GM12878 (cell line): Measurements from ENCODE around the gene ELK4. TPM values are rescaled to one million over a fixed set of nuclear protein-coding genes. Genes with fewer than 3 reads are reported as not detected.

Source experiments
- BACH1 ChIP-seq: fragments of 450-650 bp; IDR thresholded peaks from 2 replicates; pipeline ENCODE4 v1.6.1; 2017; ENCODE audit warnings: mild to moderate bottlenecking, borderline replicate concordance
- CHD2 ChIP-seq: IDR thresholded peaks from 2 replicates; pipeline ENCODE4 v1.6.1; 2011; ENCODE audit warnings: low read depth, low read length, improper control_type of control experiment, borderline replicate concordance
- CTCF ChIP-seq, 3 experiments: IDR thresholded peaks in 2 of 3; conservative IDR thresholded peaks in 1 of 3; 2 replicates each; pipeline ENCODE4 v1.5.1; 2011; ENCODE audit warnings: low read depth in 3 of 3, low read length in 3 of 3, mild to moderate bottlenecking in 3 of 3, control low read depth in 2 of 3, moderate library complexity in 2 of 3, inconsistent platforms in 1 of 3, mixed read lengths in 1 of 3; ENCODE audit not compliant: control insufficient read depth in 2 of 3, insufficient read depth in 1 of 3; ENCODE audit errors: extremely low read depth in 1 of 3
- DPF2 ChIP-seq: fragments of 450-650 bp; IDR thresholded peaks from 2 replicates; pipeline ENCODE4 v1.6.1; 2017; ENCODE audit warnings: mild to moderate bottlenecking
- ESRRA ChIP-seq: IDR thresholded peaks from 2 replicates; pipeline ENCODE4 v1.6.1; 2012; ENCODE audit warnings: mild to moderate bottlenecking, low read length, improper control_type of control experiment
- FOXM1 ChIP-seq: IDR thresholded peaks from 2 replicates; pipeline ENCODE4 v1.6.1; 2012; ENCODE audit warnings: low read depth, mild to moderate bottlenecking, inconsistent platforms, low read length, moderate library complexity
- GABPA ChIP-seq: IDR thresholded peaks from 2 replicates; pipeline ENCODE4 v1.6.1; 2014; ENCODE audit warnings: antibody characterized with exemption, low read depth, mild to moderate bottlenecking, inconsistent platforms
- LARP7 ChIP-seq: fragments of 450-650 bp; IDR thresholded peaks from 2 replicates; pipeline ENCODE4 v1.6.1; 2017; ENCODE audit warnings: mild to moderate bottlenecking
- MEF2B ChIP-seq: fragments of 450-650 bp; IDR thresholded peaks from 2 replicates; pipeline ENCODE4 v1.6.1; 2018; ENCODE audit warnings: mild to moderate bottlenecking, moderate library complexity; ENCODE audit not compliant: partially characterized antibody, poor library complexity, severe bottlenecking
- PKNOX1 ChIP-seq: fragments of 450-650 bp; IDR thresholded peaks from 2 replicates; pipeline ENCODE4 v1.6.1; 2016; ENCODE audit warnings: mild to moderate bottlenecking
- POU2F2 ChIP-seq: IDR thresholded peaks from 3 replicates; pipeline ENCODE4 v1.6.1; 2011; ENCODE audit warnings: low read depth, mild to moderate bottlenecking, low read length, borderline replicate concordance
- SMC3 ChIP-seq: IDR thresholded peaks from 2 replicates; pipeline ENCODE4 v1.6.1; 2011; ENCODE audit warnings: low read length, improper control_type of control experiment, borderline replicate concordance
- SP1 ChIP-seq: IDR thresholded peaks from one replicate; pipeline ENCODE4 v1.6.1; 2011; ENCODE audit warnings: low read depth, low read length
- SRF ChIP-seq, 2 experiments: IDR thresholded peaks; 2 replicates each; pipeline ENCODE4 v1.6.1; 2011; ENCODE audit warnings: low read depth in 2 of 2, low read length in 2 of 2, mild to moderate bottlenecking in 1 of 2, moderate library complexity in 1 of 2
- STAT3 ChIP-seq: IDR thresholded peaks from 2 replicates; pipeline ENCODE4 v1.6.1; 2011; ENCODE audit warnings: low read depth, low read length, improper control_type of control experiment
- SUPT20H ChIP-seq: IDR thresholded peaks from 2 replicates; pipeline ENCODE4 v1.6.1; 2011; ENCODE audit warnings: low read depth, mild to moderate bottlenecking, low read length, moderate library complexity, borderline replicate concordance; ENCODE audit not compliant: control insufficient read depth
- TARDBP ChIP-seq: IDR thresholded peaks from 2 replicates; pipeline ENCODE4 v1.6.1; 2016; ENCODE audit warnings: borderline replicate concordance
- ZNF207 ChIP-seq: fragments of 450-650 bp; IDR thresholded peaks from 2 replicates; pipeline ENCODE4 v1.6.1; 2014; ENCODE audit warnings: antibody characterized with exemption, mild to moderate bottlenecking, borderline replicate concordance
- ZNF274 ChIP-seq: IDR thresholded peaks from one replicate; pipeline ENCODE4 v1.8.0; 2011; ENCODE audit not compliant: insufficient read length, insufficient read depth
- ZNF687 ChIP-seq: fragments of 450-650 bp; IDR thresholded peaks from 2 replicates; pipeline ENCODE4 v1.6.1; 2017; ENCODE audit warnings: mild to moderate bottlenecking, moderate library complexity
- polyA plus RNA-seq, 11 experiments: library from polyadenylated mRNA; depleted of rRNA in 4 of 11; unstranded in 6 of 11; stranded (reverse) in 5 of 11; fragments of >200 nt; fragmentation: Nextera tagmentation in 4 of 11; fragmentation: Illumina TruSeq in 1 of 11; extraction: Ambion mirVana in 4 of 11; extraction: Trizol in 1 of 11; gene quantifications; 1 replicate in 1 of 11; 2 replicates in 10 of 11; pipeline versions ENCODE4 v1.2.1 to v1.2.3, GENCODE V29; 2011 to 2016; ENCODE audit warnings: inconsistent platforms in 2 of 11, missing spikeins in 2 of 11, low read depth in 1 of 11
- total RNA-seq, 4 experiments: library from RNA; depleted of rRNA in 3 of 4; stranded (reverse); fragments of >200 nt in 3 of 4; fragmentation: Illumina TruSeq in 1 of 4; extraction: Trizol in 1 of 4; gene quantifications; 2 replicates each; pipeline versions ENCODE4 v1.2.1 to v1.2.3, GENCODE V29; 2013 to 2021

The ELK4 gene
- total and polyA plus RNA-seq, 10 of the 15 experiments (the other 5 are each of a cell fraction or from before 2014, with no cell fraction given): 5.2 to 71.5 (median 18.5) TPM

- TF ChIP-seq ZNF687 (peak; percentile 75), POU2F2 (peak; percentile 88; the same call in 2 of the 3 replicates), PKNOX1 (peak; percentile 75; the same call in 1 of the 2 replicates), SP1 (peak; percentile 84), DPF2 (no peak; the same call in 1 of the 2 replicates), GABPA (peak; percentile 85), SUPT20H (no peak), CHD2 (0 out of 2 replicates have a peak, but pooled peaks have one; percentile 25), SRF (IDR thresholded peaks at IDR 0.05; ENCODE audit: low read depth in 2 of 2, low read length in 2 of 2) (peak in 1 of 2 experiments; percentile 47; a peak in 1 of 4 replicates), FOXM1 (peak; percentile 32; the same call in 1 of the 2 replicates), ZNF207 (peak; percentile 70; the same call in 1 of the 2 replicates), TARDBP (0 out of 2 replicates have a peak, but pooled peaks have one; percentile 45), MEF2B (peak; percentile 37), SMC3 (peak; percentile 94), STAT3 (no peak), LARP7 (peak; percentile 95), ESRRA (peak; percentile 28; the same call in 1 of the 2 replicates), BACH1 (peak; percentile 81), CTCF (IDR thresholded peaks at IDR 0.05 in 2 of 3, conservative IDR thresholded peaks at IDR 0.05 in 1 of 3; ENCODE audit: control insufficient read depth in 2 of 3, extremely low read depth in 1 of 3, insufficient read depth in 1 of 3, low read depth in 3 of 3, low read length in 3 of 3) (peak; percentile 70 to 98 (median 86); a peak in 5 of 6 replicates), ZNF274 (no peak)
Measured at GRCh38 chr1:205631768-205632668, at the start of gene ELK4 (continued).
